ENCODE measurements around the gene GPC3. TPM values are rescaled to one million over a fixed set of nuclear protein-coding genes. Genes with fewer than 3 reads are reported as not detected.

GPC3 gene
- total RNA-seq, 6 experiments from 2014 or later: not detected

GRCh38 chrX:133847340-133847994, 137.9 kb downstream of the GPC3 start:
- Mint-ChIP-seq H3K9me3 (no peaks in the 10 kb centered on the region; the same call in 1 of the 2 replicates), H3K27me3 (ENCODE audit: insufficient read depth) (no peaks in the 10 kb centered on the region; the same call in 1 of the 2 replicates), H3K27ac (no peak overlapping the region), H3K36me3 (ENCODE audit: low read depth) (no peaks in the 10 kb centered on the region), H3K4me3 (no peak overlapping the region), H3K4me1 (ENCODE audit: low read depth) (no peaks in the 10 kb centered on the region)
- no peak for DNase-seq
- TF ChIP-seq CTCF (IDR thresholded peaks at IDR 0.05): no peak

- no peaks in the 10 kb centered on the region; the same call in 1 of the 2 replicates for H3K9me3 Mint-ChIP-seq
- no peaks in the 10 kb centered on the region for H3K36me3 Mint-ChIP-seq (ENCODE audit: low read depth)
- H3K27ac Mint-ChIP-seq: no peak overlapping the region
- H3K4me3 Mint-ChIP-seq: no peak overlapping the region
- no peak for DNase-seq
- no peaks in the 10 kb centered on the region; the same call in 1 of the 2 replicates for H3K27me3 Mint-ChIP-seq (ENCODE audit: insufficient read depth)
- no peaks in the 10 kb centered on the region for H3K4me1 Mint-ChIP-seq (ENCODE audit: low read depth)
- TF ChIP-seq CTCF (IDR thresholded peaks at IDR 0.05): no peak
Observed at GRCh38 chrX:133846311-133846710, 139.1 kb downstream of the GPC3 start.

GRCh38 chrX:133840415-133840814, 145.0 kb downstream of the GPC3 start:
- no peak overlapping the region for H3K4me3 Mint-ChIP-seq
- H3K9me3 Mint-ChIP-seq: no peaks in the 10 kb centered on the region
- H3K27ac Mint-ChIP-seq: no peak overlapping the region
- H3K27me3 Mint-ChIP-seq (ENCODE audit: insufficient read depth): no peaks in the 10 kb centered on the region; the same call in 1 of the 2 replicates
- no peak for DNase-seq
- no peaks in the 10 kb centered on the region for H3K4me1 Mint-ChIP-seq (ENCODE audit: low read depth)
- H3K36me3 Mint-ChIP-seq (ENCODE audit: low read depth): no peaks in the 10 kb centered on the region
- TF ChIP-seq CTCF (IDR thresholded peaks at IDR 0.05): no peak

- Mint-ChIP-seq H3K27me3 (ENCODE audit: insufficient read depth) (no peaks in the 10 kb centered on the region; the same call in 1 of the 2 replicates), H3K9me3 (no peaks in the 10 kb centered on the region), H3K4me1 (ENCODE audit: low read depth) (no peaks in the 10 kb centered on the region), H3K27ac (no peak overlapping the region), H3K36me3 (ENCODE audit: low read depth) (no peaks in the 10 kb centered on the region), H3K4me3 (no peak overlapping the region)
- no peak for DNase-seq
- peak; percentile 65 for TF ChIP-seq CTCF (IDR thresholded peaks at IDR 0.05)
Observed at GRCh38 chrX:133838761-133839676, 146.4 kb downstream of the GPC3 start.

- TF ChIP-seq CTCF (IDR thresholded peaks at IDR 0.05): no peak
- DNase-seq: no peak
- no peak overlapping the region for H3K4me3 Mint-ChIP-seq
- no peaks in the 10 kb centered on the region for H3K36me3 Mint-ChIP-seq (ENCODE audit: low read depth)
- no peaks in the 10 kb centered on the region for H3K9me3 Mint-ChIP-seq
- no peaks in the 10 kb centered on the region for H3K27me3 Mint-ChIP-seq (ENCODE audit: insufficient read depth)
- no peaks in the 10 kb centered on the region for H3K4me1 Mint-ChIP-seq (ENCODE audit: low read depth)
- no peak overlapping the region for H3K27ac Mint-ChIP-seq
Observed at GRCh38 chrX:133837091-133837490, 148.3 kb downstream of the GPC3 start.
